Tibial nerve (tissue), 3 donors: ENCODE results near the gene RB1.

ENCODE experiments used
- CTCF ChIP-seq, 5 experiments: fragments of 200-600 bp in 3 of 5; fragments of 450-650 bp in 2 of 5; sonication (generic) in 3 of 5; IDR thresholded peaks; one replicate each; pipeline ENCODE4 v1.5.1; 2016 to 2019; ENCODE audit warnings: antibody characterized with exemption in 5 of 5, mild to moderate bottlenecking in 3 of 5, moderate library complexity in 2 of 5
- POLR2A ChIP-seq, 2 donors: fragments of 450-650 bp; IDR thresholded peaks; one replicate each; pipeline ENCODE4 v1.6.1; 2017; ENCODE audit warnings: antibody characterized with exemption in 2 of 2, mild to moderate bottlenecking in 2 of 2, moderate library complexity in 2 of 2

- TF ChIP-seq CTCF (IDR thresholded peaks at IDR 0.05) (no peak), POLR2A (IDR thresholded peaks at IDR 0.05) (no peak)
These were observed 225.2 kb downstream of the RB1 start for GRCh38 chr13:48528720-48529119.
